ENCODE results near the gene IGF2R. TPM values are rescaled to one million over a fixed set of nuclear protein-coding genes. Genes with fewer than 3 reads are reported as not detected.

IGF2R gene
- polyA plus RNA-seq, 3 donors = 59.5 to 61.1 (median 60.8) TPM

DNA sequence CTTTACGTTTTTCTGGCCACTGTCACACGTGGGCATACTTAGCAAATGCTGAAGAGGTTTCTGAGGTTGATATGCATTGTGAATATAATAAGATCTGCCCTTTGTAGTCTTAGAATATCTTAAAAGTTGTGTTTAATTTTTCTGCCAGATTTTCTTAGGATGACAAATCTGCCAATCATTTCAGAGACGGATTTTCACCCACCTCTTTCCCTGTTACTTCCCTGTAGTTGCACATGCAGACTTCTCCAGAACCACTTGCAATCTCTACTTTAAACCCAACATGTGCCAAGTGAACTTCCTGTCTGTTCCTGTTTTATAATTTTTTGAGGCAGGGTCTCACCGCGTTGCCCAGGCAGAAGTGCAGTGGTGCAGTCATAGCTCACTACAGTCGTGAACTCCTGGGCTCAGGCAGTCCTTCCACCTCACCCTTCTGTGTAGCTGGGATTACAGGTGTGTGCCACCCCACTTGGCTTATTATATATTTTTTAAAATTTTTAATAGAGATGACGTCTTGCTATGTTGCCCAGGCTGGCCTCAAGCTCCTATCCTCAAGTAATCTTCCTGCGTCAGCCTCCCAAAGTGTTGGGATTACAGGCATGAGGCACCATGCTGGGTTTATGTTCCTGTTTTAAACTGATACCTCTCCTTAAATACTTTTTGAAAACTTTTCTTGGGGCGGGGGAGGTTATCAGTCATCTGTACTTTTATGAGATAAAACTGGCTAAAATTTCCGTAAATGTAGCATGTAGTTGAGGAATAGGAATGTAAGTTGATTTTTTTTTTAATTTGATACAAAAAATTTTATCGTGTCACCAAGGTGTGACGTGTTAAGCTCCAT lies 2.7 kb downstream of the IGF2R start:
- DNase-seq (ENCODE audit: extremely low read depth in 1 of 11, low read depth in 9 of 11, low spot score in 4 of 11) = no peak

DNA sequence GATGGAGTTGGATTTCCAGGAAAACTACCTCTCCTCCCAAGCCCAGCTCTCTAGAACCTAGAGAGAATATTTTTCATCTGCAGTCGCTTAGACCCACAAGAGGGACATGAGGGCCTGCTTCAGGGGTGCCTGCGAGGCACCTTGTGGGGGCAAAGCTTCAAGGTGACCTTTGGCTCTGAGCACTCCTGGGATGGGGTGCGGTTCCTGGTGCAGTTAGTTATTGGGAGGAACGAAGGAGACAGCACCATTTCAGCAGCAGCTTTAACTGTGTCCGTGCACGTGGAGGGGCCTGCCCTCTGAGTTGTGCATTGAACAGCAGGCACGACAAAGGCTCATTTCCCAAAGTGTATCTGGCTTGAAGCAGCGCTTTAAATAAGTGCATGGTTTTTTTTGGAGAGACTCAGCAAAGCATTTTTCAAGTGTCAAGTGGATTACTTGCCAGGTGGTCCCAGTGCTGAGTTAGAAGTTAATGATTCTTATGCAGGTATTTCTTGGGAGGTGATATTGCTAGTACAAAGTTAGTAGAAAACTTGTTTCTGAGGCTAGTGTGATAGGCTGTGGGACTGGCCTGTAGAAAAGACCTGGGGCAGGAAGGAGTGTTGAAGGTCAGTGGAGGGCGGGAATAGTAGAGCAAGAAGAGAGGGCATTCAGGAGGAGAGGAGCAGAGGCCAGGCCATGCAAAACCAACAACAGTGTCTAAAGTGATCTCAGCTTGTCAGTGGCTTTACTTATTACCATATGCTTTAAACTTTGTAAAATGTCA lies 3.8 kb downstream of the IGF2R start:
- no peak for DNase-seq (ENCODE audit: extremely low read depth in 1 of 11, low read depth in 9 of 11, low spot score in 4 of 11)

DNA sequence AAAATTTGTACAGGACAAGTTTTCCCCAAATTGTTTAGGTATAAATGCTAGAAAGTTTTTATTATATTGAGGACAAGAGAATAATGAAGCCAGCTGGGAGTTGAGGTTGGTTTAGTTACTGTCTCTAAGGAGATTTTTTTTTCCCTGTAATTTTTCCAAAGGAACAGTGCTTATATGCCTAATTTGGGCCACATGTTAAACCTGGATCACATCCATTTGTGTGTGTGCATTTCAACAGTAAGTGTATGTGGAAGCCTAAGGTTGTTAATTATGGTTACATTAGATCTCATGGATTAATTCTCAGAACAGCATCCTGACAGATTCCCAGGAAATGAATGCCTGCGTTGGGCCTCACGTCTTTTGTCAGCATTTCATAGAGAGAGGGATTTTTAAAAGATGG lies 4.5 kb downstream of the IGF2R start:
- no peak for DNase-seq (ENCODE audit: extremely low read depth in 1 of 11, low read depth in 9 of 11, low spot score in 4 of 11)

DNA sequence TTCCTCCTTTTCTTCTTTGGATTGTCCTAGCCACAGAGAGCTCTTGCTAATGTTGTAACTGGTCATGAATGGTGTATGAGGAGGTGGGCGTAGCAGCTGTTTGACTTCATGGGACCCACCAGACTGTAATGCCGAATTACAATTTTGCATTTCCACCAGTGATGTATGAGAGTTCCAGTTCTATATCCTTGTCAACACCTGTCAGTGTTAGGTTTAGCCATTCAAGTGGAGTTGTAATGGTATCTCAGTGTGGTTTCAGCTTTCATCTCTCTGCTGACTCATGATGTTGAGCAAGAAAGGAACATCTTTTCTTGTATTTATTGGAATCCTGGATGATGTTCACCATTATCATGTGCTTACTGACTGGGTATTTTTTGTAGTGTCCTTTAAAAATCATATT lies 5.1 kb downstream of the IGF2R start:
- no peak for DNase-seq (ENCODE audit: extremely low read depth in 1 of 11, low read depth in 9 of 11, low spot score in 4 of 11)

DNA sequence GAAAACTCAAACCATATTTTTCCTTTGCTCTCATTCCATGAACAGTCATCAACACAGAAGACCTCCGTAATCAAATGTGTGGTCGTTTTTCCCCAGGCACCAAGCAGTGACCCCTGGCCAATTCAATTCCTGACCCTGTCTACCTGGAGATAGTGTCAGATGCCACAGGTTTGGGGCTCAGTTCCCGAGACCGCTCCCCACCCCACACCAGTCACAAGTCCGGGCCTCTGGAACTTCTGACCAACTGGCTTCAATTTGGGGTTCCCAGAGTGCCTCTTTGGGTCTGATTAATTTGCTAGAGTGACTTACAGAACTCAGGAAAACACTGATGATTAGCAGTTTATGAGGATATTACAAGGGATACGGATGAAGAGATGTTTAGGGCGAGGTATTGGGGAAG lies 6.0 kb downstream of the IGF2R start:
- no peak for DNase-seq (ENCODE audit: extremely low read depth in 1 of 11, low read depth in 9 of 11, low spot score in 4 of 11)

DNA sequence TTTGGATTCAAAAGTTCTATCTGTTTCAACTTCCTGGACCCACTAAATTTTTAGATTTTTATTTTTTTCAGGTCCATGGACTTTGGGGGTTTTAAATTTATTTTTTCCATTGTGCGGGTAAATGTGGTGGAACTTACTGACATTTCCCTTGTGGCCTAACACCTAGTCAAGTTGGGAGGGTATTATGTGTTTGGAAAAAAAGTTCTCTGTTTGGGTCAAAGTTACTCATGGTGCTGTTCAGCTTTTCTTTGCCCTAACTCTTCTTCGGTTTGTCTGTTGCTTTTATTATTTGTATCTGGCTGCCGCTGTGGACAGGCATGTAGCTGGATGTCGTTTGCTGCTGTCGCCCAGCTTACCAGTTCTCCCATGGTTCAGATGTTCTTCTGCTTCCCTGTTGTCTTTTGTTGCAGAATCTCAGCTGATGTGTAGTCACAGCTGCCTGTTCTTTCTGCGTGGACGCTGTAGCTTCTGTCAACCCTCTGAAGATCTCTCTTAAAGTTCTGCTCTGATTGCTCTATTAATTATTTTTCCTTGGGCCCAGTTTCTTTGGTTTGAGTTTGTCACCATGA lies 7.9 kb downstream of the IGF2R start:
- DNase-seq (ENCODE audit: extremely low read depth in 1 of 11, low read depth in 9 of 11, low spot score in 4 of 11) = no peak

DNA sequence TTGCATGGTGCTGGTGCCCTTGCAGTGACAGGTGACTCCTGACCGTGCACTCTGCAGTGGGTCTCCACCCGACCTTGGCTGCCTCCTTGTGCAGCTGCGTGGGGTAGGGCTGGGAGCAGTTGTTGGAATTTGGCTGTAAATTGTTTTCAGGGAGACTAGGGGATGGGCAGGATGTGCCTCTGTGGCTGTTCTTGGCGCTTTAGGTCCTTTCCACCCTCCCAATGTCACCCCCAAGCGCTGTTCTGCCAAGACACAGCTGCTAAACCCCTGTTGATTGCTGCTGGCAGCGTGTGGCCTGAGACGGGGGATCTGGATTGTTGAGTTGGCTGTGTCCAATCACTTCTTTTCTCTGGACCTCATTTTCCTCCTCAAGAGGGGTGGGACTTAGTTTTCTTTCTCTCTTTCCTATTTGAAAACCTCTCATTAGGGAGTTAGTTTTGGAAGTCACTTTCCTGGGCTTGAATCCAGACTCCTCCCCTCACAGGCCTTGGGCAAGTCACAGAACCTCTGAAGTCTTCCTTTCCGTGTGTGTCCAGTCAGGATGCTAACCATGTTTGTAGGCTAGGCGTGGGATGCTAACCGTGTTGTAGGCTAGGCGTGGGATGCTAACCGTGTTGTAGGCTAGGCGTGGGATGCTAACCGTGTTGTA lies 8.5 kb downstream of the IGF2R start:
- DNase-seq (ENCODE audit: extremely low read depth in 1 of 11, low read depth in 9 of 11, low spot score in 4 of 11) = no peak

DNA sequence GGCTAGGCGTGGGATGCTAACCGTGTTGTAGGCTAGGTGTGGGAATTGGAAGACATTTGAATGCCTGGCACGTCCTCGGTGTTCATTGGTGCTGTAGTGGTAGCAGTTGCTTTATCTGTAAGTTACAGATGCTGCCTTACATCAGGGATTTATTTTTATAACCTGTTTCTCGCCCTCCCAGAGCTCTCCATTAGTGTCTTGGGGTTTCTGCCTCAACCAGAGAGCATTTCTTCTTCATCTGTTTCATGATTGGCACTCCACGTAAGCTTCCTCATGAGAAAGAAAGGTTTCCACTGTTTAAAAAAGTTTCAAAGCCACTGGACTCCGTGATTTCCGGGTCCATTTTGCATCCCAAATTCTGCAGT lies 9.0 kb downstream of the IGF2R start:
- DNase-seq (ENCODE audit: extremely low read depth in 1 of 11, low read depth in 9 of 11, low spot score in 4 of 11) = no peak

DNA sequence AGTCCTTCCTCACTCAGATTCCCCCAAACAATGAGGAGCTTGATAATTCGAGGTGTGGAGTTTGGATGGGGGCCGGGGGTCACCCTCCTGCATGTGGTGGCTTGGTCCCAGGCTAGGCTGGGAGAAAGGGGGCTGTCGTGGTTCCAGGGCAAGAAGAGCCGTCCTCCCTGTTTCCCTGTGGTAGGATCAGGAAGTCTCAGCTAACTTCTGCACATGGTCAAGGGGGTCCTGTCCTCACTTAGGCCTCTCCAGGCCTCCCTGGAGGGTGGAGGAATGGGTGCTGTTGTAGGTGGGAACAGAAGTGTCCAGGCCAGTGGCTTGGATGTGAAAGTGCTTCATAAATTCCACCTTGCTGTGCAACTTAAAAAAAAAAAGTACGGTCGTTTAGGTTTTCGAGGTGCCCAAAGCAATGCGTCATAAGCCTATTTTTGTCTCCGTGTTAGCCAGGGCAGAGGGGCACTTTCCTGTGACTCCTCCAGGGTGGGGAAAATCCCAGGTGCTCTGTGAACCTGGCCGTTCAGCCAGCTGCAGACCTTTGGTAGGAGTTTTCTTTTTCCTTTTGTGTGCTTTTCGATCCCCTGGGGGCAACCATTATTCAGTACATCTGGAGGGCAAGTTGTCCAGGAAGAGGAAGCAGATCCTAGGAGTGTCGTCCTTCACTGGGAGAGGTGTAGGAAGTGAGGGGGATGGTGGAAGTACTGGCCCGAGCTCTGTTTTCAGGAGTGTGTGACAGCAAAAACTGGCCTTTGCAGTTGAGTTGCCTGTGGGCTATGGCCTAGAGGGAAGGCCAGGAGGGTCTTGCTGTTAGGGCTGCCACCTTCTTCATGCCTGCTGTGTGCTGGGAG lies 9.6 kb downstream of the IGF2R start:
- DNase-seq (ENCODE audit: extremely low read depth in 1 of 11, low read depth in 9 of 11, low spot score in 4 of 11) = no peak

DNA sequence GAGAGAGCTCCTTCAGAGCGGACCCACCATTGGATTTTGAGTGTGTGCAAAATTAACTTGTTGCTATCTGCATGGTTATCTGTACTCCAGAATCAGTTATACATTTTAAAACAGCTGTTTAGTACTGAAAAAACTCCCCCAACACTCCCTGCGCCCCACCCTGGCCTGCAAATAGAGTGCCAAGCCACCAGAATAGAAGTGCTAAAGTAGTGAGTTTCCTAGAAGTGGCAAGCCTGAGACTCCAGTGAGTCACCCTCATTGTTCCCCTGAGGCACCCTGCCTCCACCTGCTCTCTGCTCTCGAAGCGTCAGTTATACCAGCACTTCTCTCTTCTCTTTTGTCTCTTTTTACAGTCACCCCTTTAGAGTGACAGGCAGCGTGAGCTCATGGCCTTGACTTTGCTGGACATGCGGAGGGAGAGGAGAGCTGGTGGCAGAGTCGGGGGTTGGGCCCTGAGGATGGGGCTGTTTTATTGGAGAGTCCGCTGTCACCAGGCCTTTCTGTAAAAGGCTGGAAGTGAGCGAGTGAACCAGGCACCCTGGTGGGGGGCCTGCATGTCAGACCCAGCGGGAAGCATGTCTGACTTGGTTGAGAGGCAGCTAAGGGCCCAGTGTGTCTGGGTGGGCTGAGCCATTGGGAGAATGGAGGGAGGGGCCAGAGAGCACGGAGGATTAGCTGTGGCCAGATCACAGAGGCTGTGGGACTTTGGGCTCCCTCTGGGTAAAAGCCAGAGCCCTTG lies 10.4 kb downstream of the IGF2R start:
- no peak for DNase-seq (ENCODE audit: extremely low read depth in 1 of 11, low read depth in 9 of 11, low spot score in 4 of 11)

DNA sequence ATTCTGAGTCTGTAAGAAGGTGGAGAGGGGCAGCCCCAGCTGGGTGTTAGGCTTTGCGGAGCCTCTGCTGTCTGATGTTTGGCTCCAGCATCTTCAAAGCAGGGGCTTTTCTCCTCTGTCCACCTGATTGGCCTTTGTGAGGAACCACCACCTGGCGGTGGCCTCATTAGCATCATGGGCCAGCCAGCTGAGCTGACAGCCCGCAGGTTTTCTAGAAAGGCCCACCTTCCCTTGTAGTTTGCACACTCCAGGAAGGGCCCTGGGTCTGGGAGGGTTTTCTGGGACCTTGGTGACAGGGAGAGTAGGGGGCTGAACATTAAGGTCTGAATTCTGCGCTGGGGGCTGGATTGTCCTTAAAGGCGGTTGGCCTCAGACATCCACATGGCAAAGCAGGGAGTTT lies 11.6 kb downstream of the IGF2R start:
- DNase-seq (ENCODE audit: extremely low read depth in 1 of 11, low read depth in 9 of 11, low spot score in 4 of 11) = no peak

DNA sequence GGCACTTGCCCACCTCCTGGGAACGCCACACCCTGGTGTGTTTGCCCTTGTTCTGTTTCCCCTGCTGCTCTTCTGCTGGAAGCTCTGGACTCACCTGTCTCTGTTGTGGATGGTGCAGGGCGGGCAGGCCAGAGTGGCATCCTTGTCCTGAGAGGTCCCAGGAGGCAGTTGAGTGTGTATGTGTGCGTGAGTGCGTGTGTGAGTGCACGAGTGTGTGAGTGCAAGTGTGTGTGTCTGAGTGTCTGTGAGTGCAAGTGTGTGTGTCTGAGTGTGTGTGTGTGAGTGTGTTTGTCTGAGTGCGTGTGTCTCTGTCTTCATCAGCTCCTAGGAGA lies 12.2 kb downstream of the IGF2R start:
- DNase-seq (ENCODE audit: extremely low read depth in 1 of 11, low read depth in 9 of 11, low spot score in 4 of 11) = no peak

DNA sequence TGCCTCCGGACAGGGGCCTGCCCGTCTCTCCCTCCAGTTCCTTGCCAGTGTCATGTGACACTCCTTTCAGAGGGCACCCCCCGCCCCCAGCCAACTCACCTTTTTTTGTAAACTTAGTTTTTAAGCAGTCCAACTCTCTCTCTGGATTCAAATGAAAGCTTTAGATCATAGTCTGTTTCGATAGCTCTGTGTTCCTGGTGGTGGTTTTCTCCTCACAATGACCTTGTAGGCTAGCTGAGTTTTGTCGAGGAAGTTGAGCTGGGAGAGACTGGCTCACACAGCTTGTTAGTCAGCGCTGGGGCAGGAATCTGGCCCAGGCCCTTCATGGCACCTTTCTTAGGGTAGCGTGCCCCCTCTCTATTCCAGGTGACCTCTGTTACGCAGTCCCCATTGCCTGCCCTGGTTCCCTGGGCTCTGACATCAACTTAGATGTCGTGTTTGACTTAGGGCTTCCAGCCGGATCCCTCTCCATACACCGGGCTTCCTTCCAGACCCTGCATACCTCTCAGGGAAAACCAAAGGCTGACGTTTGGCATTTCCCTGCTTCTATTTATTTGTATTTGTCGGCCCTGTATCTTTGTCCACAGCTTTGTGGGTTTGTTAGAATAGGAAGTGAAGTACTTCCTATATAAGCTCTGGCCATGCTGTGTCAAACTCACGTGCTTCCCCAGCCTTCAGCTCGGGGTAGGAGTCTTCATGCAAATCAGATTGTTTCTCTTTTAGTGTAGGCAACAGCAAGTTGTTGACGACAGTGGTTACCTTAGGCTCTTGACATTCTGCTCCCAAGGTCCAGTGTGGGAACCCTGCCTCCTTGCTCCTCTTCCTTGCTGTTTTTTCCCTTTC lies 12.7 kb downstream of the IGF2R start:
- DNase-seq (ENCODE audit: extremely low read depth in 1 of 11, low read depth in 9 of 11, low spot score in 4 of 11) = peak in 1 of 11 donors; percentile 23

DNA sequence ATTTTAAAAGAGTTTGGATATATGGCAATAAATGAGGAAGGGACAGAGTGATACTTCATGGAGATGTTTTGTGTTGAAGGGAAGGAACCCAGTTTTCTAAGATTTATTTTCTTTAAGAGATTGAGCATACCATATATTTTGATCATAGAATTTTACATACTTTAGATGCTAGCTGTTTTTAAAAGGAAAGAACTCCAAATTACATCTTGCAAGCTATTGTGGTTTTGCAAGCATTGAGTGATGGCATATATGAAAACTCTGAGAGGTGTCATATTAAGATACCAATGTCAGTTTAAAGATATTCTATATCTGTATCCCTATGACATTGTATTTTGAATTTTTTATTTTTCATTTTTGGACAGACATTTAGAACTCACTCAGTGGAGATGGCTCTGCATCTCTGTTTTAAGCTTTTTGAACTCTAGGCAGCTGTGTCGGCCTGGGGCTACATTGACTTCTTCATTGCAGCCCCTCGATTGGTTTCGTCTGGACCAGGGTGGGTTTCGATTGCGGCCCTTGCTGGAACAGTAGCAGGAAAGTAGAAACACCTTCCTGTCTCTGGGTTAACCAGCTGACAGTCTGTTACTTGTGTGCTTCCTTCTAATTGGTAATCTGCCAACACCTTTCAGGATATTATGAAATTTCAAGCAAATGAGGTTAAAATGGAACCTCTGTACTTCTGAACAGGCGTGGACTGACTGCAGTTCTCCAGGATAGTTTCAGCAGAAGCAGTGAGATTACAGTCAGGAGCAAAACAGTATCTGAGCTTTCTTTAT lies 14.0 kb downstream of the IGF2R start:
- DNase-seq (ENCODE audit: extremely low read depth in 1 of 11, low read depth in 9 of 11, low spot score in 4 of 11) = no peak

DNA sequence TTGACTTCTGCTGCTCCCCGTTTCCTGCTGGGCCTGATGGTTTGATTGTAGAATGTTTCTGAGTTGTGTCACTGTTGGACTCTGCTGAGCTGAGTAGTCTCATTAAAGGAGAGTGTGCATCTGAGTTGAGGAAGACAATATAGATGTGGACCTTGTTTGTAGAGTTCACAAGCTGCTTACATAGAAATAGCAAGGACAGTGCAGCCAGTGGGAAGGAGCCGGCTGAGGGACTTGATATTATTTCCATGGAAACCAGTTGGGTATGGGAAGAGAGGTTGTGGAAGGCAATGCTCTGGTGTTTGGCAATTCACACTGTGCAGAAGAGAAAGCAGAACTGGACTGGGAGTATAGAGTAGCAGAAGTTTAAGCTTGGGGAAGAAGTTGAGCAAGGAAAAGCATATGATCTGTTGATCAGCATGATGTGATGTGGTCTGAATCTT lies 14.8 kb downstream of the IGF2R start:
- no peak for DNase-seq (ENCODE audit: extremely low read depth in 1 of 11, low read depth in 9 of 11, low spot score in 4 of 11)

DNA sequence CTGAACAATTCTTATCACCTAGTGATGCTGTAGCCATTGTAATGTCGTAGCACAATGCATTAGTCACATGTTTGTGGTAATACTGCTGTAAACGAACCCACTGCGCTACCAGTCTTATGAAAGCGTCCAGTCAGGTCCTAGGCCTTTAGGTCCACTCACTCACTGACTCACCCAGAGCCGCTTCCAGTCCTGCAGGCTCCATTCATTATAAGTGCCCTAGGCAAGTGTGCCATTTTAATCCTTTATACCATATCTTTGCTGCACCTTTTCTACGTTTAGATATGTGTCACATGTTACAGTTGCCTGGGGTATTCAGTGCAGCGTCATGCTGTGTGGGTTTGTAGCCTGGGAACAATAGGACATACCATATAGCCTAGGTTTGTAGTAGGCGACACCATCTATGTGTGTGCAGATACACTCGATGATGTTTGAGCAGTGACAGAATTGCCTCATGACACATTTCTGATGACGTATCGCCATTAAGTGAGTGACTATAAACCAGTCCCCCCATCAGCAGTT lies 15.4 kb downstream of the IGF2R start:
- no peak for DNase-seq (ENCODE audit: extremely low read depth in 1 of 11, low read depth in 9 of 11, low spot score in 4 of 11)

Measured in renal cortex interstitium (tissue), 11 donors.